HG02759 (cell line): ENCODE measurements around the gene PRR16.

ENCODE experiments used
- ATAC-seq: cut with Tn5 transposase; IDR thresholded peaks from one replicate; pipeline ENCODE4 v1.9.1; 2021; ENCODE audit warnings: mild to moderate bottlenecking, moderate library complexity; ENCODE audit not compliant: unreplicated experiment

PRR16 gene

DNA sequence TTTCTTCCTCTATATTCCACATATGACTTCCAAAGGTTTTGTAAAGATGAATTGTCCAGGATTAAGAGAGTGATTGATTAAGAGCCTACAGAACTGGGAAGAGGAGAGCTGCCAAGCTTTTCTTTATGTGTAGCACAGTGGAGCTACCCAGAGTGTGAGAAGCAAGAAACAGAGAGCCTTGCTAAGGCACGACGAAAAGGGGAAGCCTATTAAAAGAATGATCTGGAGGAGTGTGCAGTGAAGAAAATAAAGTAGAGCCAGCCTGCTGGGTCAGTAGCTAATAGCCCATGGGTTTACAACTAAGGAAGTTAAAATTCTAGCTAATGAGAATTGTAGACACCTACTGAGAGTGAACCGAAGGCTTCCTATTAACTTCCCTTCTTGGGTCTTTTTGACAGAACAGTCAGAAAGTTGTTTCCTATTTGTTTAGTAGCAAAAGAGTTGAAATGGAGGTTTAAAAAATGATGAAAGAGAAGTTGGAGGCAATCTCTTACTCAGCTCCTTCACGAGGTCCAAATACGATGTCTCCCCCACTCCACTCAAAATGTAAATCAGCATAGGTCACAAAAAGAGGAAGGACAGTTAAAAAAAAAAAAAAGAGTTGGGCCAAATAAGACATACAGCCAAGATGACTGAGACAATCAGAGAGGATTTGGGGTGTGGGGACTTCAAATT lies 957 bp upstream of the PRR16 start:
- no peak for ATAC-seq

DNA sequence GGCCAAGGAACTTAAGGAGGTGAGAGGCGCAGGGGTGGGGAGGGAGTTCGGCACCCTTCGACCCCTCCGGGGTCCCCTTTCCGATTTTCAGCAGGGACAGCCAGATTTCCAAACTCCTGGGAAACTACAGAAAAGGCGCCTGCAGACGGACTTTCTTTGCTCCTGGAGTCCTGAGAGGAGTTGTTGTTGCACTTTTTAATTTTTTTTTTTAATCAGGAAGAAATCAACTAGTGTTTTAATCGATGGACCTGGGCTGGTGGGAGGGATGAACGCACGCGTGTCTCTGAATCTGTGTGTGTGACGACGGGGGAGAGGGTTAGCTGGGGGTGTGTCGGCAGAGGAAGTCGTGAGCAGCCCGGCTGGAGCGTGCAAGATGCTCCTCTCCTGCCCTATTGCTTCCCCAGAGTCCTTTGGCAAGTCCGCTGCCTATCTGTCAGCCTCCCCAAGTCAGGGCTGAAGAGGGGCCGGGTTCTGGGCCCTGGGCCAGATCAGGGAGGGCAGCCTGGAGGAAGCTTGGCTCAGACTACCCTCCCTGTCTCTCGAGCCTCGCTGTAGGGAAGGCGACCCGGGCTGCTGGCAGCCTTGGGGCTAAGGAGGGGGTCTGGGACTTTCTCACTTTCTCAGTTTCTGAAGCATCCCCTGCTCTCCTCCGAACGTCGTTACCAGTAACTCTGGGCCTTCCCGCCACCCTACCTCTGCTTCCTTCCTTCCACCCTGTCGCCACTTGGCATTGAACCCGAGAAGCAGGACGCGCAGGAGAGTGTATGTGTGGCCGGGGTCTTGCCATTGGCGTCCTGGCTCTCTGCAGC lies 731 bp downstream of the PRR16 start:
- peak; percentile 32 for ATAC-seq

DNA sequence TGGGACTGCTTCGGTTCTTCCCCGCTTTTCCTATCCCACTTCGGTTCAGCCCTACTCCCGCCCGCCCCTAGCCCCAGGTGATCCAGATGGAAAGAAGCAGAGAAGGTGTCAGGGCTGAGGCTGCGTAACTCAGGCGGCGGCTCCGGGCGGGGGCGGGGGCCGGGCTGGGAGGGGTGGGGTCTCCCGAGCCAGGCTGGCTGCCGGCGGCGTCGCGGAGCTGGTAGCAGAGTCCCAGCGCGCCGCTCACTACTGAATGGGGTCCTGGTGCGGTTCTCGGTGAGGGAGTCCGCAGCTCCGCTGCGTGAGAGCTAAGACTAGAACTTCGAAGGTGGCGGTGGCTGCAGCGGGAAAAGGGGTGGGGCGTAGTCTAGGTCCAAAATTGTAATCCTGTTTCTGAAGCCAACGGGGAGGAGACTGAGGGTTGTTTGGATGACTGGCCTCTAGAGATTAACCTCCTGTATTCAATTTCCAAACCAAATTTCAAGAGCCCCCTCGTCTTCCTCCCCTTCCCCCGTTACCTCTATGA lies 1.4 kb downstream of the PRR16 start:
- ATAC-seq, result no peak

DNA sequence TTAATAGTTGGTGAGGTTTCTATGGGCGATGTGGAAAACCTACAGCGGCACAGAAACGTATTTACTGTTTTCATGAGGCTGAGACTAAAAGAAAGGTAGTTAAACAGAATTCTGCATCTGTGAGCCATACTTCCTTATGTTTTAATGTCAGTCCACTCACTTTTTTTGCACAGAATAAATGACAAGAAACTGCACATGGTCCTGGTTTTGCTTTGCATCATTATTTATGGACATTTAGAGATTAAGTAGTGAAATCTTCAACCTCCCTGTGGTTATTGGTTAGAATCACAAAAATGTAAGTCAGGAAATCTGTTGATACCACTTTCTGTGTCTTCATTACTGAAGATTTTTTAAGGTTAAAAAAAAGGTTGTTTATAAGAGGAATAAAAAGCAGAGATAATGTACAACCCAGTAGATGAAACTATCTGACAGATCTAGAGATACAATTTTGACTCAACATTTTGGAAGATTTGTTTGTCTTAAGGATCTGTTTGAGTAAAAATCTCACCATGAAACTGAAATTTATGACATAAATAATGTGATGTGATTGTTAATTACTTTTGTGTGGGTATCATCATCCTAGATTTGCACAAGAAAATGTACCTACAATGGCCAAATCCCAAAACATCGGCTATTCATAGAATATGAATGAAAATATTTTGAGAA lies 2.4 kb downstream of the PRR16 start:
- ATAC-seq, result no peak

DNA sequence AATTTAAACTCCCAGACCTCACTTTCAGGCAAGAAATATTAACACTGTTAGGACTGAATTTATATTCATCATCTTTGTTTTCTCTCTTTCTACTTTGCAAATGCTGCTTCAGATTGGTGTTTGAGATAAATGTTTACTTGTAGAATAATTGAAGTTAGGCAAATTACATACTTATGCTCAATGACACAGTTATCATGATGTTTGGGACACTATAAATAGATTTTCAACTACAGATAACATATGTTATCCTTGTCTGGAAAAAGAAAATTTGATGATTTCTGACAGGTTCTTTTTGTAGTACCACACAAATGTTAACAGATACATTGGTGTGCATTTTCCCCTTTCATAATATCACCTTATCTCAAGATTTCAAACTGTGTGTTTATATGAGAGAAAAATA lies 7.9 kb downstream of the PRR16 start:
- ATAC-seq, result no peak

DNA sequence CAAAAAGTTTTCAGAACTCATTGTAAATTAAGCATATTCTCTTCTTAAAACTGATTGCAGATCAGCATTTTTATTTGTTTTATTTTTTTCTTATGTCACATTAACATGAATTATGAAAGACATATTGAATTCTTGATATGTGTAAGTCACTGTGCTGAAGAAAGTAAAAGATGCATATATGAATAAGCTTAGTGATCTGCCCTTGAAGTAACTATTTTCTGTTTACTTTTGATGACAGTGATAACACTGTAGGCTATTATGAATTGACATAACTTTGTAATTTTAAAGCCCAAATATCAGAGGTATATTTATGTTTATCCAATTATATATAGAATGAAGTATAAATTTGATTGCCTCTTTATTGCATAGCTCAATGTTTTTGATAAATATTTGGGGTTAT lies 8.8 kb downstream of the PRR16 start:
- no peak for ATAC-seq

DNA sequence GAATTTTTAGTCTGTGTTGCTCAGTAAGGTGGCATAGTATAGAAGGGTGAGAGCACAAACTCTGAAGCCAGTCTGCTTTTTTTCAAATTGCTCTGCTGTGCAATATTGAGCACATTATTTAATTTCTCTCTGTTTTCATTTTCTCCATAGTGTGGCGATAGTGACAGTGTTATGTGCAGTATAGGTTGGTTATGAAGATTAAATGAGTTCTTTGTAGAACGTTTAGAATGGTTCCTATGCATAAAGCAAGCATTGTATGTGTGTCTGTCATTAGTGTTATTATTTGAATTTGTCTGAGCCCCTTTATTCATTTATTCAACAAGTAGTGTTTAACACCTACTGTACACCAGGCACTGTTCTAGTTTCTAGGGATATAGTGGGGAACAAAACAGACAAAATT lies 9.2 kb downstream of the PRR16 start:
- ATAC-seq, result no peak

DNA sequence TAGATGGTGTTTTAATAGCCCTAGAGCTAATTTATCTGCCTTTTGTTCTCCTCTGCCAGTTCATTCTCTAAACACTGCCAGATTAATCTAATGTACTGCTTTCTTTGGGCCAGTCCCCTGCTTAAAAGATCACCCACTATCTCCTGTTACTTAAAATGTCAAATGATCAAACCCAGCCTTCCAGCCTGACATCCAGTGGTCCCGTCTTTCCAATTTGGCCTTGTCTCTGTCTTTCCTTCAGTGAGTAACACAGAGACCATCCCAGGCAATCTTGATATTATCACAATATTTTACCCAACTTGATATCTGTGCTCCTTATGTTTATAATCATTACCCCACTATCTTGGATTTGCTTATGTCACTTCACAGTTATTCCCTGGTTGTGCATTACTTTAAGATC lies 12.0 kb downstream of the PRR16 start:
- ATAC-seq, result no peak

DNA sequence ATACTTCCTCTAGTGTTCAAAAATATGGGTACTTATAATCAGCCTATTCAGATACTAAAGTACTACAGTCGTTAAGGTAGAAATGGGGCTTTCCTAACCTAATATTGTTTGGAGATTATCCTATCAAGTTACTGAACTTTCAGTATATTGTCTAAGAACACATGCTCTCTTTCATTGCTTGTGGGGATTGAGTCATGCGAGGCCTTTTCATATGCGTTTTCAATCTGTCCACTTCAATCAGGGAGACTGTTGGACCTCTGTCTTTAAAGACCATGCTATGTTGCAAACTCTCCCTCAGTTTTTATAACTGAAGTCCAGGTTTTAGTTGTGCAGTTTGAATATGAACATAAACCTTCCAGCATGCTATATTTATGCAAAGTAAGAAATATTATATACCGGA lies 15.0 kb downstream of the PRR16 start:
- ATAC-seq, result no peak

DNA sequence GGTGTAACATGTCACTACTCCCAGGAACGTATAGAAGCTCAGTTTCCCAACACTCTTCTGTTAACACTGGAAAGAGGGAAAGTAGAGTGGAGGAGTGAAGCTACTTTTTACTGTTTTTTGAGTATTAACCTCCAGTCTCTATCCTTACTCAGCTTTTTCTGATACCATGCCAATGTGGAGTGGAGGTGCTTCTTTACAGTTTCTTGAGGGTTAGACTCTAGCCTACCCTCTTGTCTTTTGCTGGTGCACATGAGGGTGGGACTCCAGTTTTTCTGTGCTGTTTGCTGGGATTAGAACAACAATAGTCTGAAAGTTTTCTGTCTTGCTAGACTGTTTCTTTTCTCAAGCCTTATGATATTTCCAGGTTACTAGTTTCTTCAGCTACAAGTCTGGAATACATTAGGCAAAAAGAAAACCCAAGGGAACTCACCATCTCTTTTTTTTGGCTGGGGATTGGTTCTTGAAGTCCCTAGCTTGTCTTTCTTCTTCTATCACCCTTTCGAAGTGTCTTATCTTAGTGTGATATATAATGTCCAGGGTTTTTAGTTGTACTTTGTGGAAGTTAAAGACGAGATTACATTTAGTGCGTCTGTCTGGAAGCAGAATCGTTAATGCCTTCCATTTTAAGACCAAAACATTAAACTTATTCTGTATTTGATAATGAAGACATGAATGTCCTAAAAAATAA lies 35.9 kb downstream of the PRR16 start:
- no peak for ATAC-seq

DNA sequence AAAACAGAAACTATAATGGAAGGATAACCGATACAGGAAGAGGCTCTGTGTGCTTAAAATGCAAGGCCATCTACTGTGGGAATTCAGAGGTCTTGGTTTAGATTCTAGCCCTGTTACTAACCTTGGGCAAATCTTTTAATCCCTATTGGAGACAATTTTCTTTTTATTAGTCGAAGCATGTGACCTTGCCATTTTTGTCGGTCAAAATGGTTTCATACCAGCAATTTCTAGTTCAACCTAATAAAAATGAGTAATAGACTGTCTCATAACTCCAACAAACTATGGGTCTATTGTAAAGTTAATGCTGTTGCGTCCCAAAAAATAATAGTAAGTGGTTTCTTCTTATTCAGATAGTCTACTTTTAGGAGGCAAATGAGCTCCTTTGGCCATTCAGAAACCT lies 38.4 kb downstream of the PRR16 start:
- ATAC-seq, result no peak

DNA sequence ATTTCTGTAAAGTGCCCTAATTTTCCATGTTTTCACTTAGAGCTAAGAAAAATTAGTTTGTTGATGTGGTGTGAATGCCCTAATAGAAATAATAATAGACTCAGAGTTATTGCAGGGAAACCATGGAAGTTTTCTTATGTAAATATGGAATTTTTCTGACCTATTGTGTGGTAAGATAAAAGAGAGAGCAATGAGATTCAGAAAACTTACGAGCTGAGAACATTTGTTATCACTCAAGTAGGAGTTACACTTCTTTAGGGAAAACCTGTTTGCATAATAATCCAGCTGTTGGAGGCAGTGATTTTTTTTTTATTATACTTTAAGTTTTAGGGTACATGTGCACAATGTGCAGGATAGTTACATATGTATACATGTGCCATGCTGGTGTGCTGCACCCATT lies 39.2 kb downstream of the PRR16 start:
- no peak for ATAC-seq

DNA sequence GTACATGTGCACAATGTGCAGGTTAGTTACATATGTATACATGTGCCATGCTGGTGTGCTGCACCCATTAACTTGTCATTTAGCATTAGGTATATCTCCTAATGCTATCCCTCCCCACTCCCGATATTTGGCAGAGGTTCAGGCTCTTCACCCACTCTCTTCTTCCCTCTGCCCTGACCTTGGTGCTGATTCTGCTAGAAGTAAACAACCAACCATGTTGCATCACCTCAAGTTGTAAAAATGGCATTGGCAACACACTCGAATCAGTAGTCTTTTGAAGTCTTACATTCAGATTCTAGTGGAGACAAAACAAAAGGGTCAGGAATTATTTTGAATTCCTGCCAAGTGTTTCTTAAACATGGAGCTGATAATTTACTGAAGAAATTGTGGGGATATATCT lies 40.0 kb downstream of the PRR16 start:
- no peak for ATAC-seq

DNA sequence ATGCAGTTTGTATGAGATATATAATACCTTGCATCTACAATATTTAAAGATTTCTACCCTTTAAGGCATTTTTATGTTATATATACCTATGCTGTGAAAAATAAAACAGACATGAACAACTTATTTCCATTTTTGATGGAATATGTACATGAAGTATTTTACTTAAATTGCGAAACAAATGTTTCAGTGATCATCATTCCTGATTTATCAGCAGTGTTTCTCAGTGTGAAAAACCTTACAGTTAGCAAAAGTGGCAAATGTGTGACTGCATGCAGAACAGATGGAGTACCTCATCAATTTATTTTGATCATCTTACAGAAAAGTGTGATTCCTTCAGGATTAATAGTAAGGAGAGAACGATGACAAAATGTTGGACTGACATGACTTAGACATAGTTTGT lies 43.1 kb downstream of the PRR16 start:
- ATAC-seq, result no peak

DNA sequence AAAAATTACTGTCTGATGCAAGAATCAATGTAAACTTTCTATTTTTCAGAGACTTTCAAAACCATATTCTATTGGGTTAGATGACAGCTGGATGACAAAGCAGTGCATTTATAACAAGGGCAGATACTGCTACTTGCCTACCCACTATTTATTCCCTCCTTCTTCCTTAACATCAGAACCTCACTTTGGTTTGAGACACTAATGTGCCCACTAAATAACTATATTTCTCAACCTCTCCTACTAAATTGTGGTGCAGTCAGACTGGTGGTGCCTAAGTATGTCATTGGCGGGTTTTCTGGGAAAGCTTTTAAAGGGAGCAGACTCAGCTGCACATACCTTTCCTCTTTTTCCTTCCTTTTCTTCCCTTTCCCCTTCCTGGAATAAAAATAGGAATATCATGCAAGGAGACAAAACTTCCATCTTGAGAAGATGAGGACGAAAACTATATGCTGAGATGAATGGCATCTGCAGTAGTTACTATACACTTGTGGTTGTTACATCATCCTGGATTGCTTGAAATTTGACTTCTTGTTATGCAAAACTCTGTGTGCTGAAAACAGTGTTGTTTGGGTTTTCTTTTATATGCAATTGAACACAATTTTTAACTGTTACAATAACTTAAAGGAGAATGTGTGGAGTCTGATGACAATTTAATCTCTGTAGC lies 43.8 kb downstream of the PRR16 start:
- no peak for ATAC-seq

DNA sequence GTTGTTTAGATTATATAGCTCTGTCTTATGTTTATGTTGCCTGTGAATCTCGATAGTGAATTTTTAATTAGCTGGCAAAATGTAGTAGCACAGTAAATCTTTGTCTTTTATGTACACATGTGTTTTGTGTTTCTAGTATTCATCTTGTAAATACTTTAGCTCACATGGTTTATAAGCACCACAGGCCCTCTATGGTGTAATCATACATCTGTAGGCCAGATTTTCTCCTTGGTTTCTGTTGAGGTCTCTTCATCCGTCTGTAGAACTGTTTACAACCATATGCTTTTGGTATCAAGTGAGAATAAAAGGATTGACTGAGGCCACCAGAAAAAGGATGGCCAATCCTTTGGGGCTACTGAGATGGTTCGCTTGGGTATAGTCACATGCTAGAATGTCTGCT lies 45.0 kb downstream of the PRR16 start:
- ATAC-seq, result no peak

DNA sequence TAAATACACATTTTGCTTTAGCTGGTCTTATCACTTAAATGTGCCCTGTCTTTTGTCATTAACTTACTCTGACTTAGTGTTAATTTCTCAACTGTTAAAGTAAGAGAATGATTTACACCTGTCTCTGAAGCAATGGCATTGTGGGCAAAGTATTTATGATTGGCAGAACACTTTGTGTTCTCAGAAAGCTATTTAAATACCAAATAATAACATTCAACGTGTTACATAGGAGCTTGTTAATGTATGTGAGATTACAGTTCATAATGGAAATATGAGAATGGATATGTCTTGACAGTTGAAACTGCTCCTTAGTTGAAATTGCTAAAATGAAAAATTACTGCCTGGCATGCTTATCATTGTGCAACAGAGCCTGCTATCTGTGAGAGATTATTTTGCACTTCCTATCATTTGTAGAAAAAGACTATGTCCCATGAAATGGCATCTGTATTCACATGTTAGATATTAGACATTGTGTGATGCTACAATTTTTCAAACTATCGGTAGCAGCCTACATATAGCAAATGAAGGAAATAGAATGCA lies 46.1 kb downstream of the PRR16 start:
- no peak for ATAC-seq

DNA sequence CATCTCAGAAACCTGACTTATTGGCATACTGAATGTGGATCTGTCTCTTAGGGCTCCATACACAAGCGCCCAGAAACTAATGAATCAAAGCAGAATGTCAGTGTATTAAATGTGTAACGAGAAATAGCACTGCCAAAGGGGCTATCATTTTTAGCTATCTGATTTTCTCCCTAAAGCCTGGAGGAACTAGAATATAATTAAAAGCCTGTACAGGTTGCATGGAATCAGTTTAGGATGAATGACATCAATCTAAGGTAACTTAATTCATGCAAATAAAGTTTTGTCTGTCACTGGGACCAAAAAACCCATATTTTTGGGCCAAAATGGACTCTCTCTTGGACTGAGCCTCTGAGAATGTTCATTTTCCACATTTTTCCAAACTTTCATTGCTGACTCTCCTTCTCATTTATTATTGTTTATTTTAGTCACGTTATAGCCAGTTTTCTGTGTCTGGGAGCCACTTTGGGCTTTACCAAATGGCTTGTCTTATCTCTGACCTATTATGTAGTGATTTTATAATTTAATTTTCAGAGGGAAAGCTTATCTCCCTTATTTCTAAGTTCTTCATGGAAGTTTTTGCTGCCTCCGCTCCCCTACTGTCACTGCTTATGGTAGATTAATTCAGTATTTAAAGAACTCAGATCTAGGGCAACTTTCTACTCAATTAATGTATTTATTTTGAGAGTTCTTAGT lies 47.0 kb downstream of the PRR16 start:
- no peak for ATAC-seq

DNA sequence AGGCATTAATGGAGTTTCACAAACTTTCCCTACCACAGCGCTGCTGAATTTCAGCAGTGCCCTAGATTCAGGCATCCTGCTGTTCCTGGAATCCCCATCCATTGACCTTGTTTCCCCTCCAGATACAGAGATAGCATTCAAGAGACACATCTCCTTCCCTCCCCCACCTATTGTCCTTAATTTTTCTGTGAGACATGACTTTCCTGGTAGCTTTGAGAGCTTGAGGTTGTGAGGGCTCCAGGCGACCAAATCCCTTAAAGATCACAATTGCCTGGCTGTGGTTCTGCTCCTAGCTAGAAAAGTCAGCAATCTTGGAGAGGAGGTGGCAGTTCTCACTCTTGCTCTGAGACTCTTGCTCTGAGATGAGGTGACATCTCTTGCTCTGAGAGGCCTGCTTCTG lies 48.0 kb downstream of the PRR16 start:
- ATAC-seq, result no peak
